ENCODE measurements around the gene MUC5B.

MUC5B gene

GRCh38 chr11:1255151-1255550 lies 32.3 kb downstream of the MUC5B start:
- no peak for TF ChIP-seq CTCF (IDR thresholded peaks at IDR 0.05; ENCODE audit: borderline replicate concordance, control extremely low read depth, extremely low read depth, insufficient read depth, missing control alignments)
- DNase-seq (ENCODE audit: low spot score): no peak
- in situ Hi-C loops (cut with MboI; ENCODE audit: low sequenced_read_pairs, unreplicated experiment): no loop called here

- no peak for TF ChIP-seq CTCF (IDR thresholded peaks at IDR 0.05; ENCODE audit: borderline replicate concordance, control extremely low read depth, extremely low read depth, insufficient read depth, missing control alignments)
- in situ Hi-C loops (cut with MboI; ENCODE audit: low sequenced_read_pairs, unreplicated experiment): no loop called here
- no peak for DNase-seq (ENCODE audit: low spot score)
Observed at GRCh38 chr11:1256257-1257045, 33.6 kb downstream of the MUC5B start.

- no peak for DNase-seq (ENCODE audit: low spot score)
- in situ Hi-C loops (cut with MboI; ENCODE audit: low sequenced_read_pairs, unreplicated experiment): no loop called here
- TF ChIP-seq CTCF (IDR thresholded peaks at IDR 0.05; ENCODE audit: borderline replicate concordance, control extremely low read depth, extremely low read depth, insufficient read depth, missing control alignments): no peak
Observed at GRCh38 chr11:1257366-1257765, 34.5 kb downstream of the MUC5B start.

- in situ Hi-C loops (cut with MboI; ENCODE audit: low sequenced_read_pairs, unreplicated experiment): no loop called here
- DNase-seq (ENCODE audit: low spot score): no peak
- TF ChIP-seq CTCF (IDR thresholded peaks at IDR 0.05; ENCODE audit: borderline replicate concordance, control extremely low read depth, extremely low read depth, insufficient read depth, missing control alignments): no peak
Observed at GRCh38 chr11:1257916-1258315, 35.0 kb downstream of the MUC5B start.

GRCh38 chr11:1258401-1259075 lies 35.7 kb downstream of the MUC5B start:
- in situ Hi-C loops (cut with MboI; ENCODE audit: low sequenced_read_pairs, unreplicated experiment): no loop called here
- DNase-seq (ENCODE audit: low spot score): no peak
- TF ChIP-seq CTCF (IDR thresholded peaks at IDR 0.05; ENCODE audit: borderline replicate concordance, control extremely low read depth, extremely low read depth, insufficient read depth, missing control alignments): no peak

- in situ Hi-C loops (cut with MboI; ENCODE audit: low sequenced_read_pairs, unreplicated experiment): no loop called here
- TF ChIP-seq CTCF (IDR thresholded peaks at IDR 0.05; ENCODE audit: borderline replicate concordance, control extremely low read depth, extremely low read depth, insufficient read depth, missing control alignments): no peak
- no peak for DNase-seq (ENCODE audit: low spot score)
Observed at GRCh38 chr11:1259076-1259461, 36.2 kb downstream of the MUC5B start.

Measured in GM13976 (cell line).